Left ventricle myocardium inferior (tissue), 1 donor: ENCODE results near the gene AMN. TPM values are rescaled to one million over a fixed set of nuclear protein-coding genes. Genes with fewer than 3 reads are reported as not detected.

Source experiments
- DNase-seq: peaks from one replicate; pipeline ENCODE4 v3.0.0-alpha.2; 2020
- H3K27ac ChIP-seq: fragments of 200-600 bp; replicated peaks from 2 replicates; pipeline ENCODE4 v1.8.0; 2021
- H3K27me3 ChIP-seq: fragments of 200-600 bp; 2 replicates; pipeline ENCODE4 v1.8.0; 2021; ENCODE audit warnings: low read depth
- H3K36me3 ChIP-seq: fragments of 200-600 bp; 2 replicates; pipeline ENCODE4 v1.8.0; 2021
- H3K4me1 ChIP-seq: fragments of 200-600 bp; 2 replicates; pipeline ENCODE4 v1.8.0; 2021
- H3K4me3 ChIP-seq: fragments of 200-600 bp; 2 replicates; pipeline ENCODE4 v1.8.0; 2021; ENCODE audit warnings: mild to moderate bottlenecking, moderate library complexity
- H3K9me3 ChIP-seq: fragments of 200-600 bp; replicated peaks from 2 replicates; pipeline ENCODE4 v1.8.0; 2021
- CTCF ChIP-seq: fragments of 200-600 bp; IDR thresholded peaks from 2 replicates; pipeline ENCODE4 v1.8.0; 2021; ENCODE audit warnings: antibody characterized with exemption, mild to moderate bottlenecking, borderline replicate concordance
- intact Hi-C: fragments of 100-400 bp; cut with micrococcal nuclease; formaldehyde crosslinking; loops from one replicate; pipeline ENCODE4 v1.11.0; 2022
- total RNA-seq: library from RNA; stranded (reverse); fragmentation: NEBNext Ultra II Directional; extraction: Animal tissue kit (Norgen Biotek cat#: 25700); gene quantifications from one replicate; pipeline ENCODE4 v1.2.1, GENCODE V29; 2021
- donor health status: DM: no; HTN: yes; CAD: no; lungs with severe emphysema.

The AMN gene
- total RNA-seq, 1 donor from 2014 or later: not detected

- H3K4me1 ChIP-seq: no peaks in the 10 kb centered on the region
- intact Hi-C loops: no loop called here
- TF ChIP-seq CTCF: no peak
These were observed 14.3 kb upstream of the AMN start for GRCh38 chr14:102907980-102908730.

GRCh38 chr14:102908766-102909455 lies 13.6 kb upstream of the AMN start:
- H3K4me3 ChIP-seq: no peak overlapping the region
- peaks cover 23% of the 10 kb centered on the region for H3K36me3 ChIP-seq
- H3K4me1 ChIP-seq: no peaks in the 10 kb centered on the region
- intact Hi-C loops: no loop called here
- no peak for TF ChIP-seq CTCF
- no peak for DNase-seq
- no peaks in the 10 kb centered on the region for H3K9me3 ChIP-seq
- no peak overlapping the region for H3K27ac ChIP-seq
- no peaks in the 10 kb centered on the region for H3K27me3 ChIP-seq

More at GRCh38 chr14:102907980-102908730, 14.3 kb upstream of the AMN start:
- DNase-seq: no peak
- H3K36me3 ChIP-seq: peaks cover 30% of the 10 kb centered on the region
- no peak overlapping the region for H3K4me3 ChIP-seq
- H3K27me3 ChIP-seq: no peaks in the 10 kb centered on the region
- H3K27ac ChIP-seq: no peak overlapping the region
- H3K9me3 ChIP-seq: no peaks in the 10 kb centered on the region

GRCh38 chr14:102909462-102909861 lies 13.0 kb upstream of the AMN start:
- Histone ChIP-seq H3K27ac (no peak overlapping the region), H3K27me3 (no peaks in the 10 kb centered on the region), H3K4me3 (no peak overlapping the region), H3K4me1 (no peaks in the 10 kb centered on the region), H3K9me3 (no peaks in the 10 kb centered on the region), H3K36me3 (peaks cover 23% of the 10 kb centered on the region)
- intact Hi-C loops: no loop called here
- no peak for TF ChIP-seq CTCF
- no peak for DNase-seq

GRCh38 chr14:102909911-102910310 lies 12.6 kb upstream of the AMN start:
- no peak for DNase-seq
- intact Hi-C loops: no loop called here
- H3K9me3 ChIP-seq: no peaks in the 10 kb centered on the region

GRCh38 chr14:102910442-102910841 lies 12.0 kb upstream of the AMN start:
- Histone ChIP-seq H3K27me3 (no peaks in the 10 kb centered on the region), H3K9me3 (no peaks in the 10 kb centered on the region), H3K4me1 (no peaks in the 10 kb centered on the region), H3K4me3 (no peak overlapping the region), H3K27ac (no peak overlapping the region), H3K36me3 (peaks cover 16% of the 10 kb centered on the region)
- intact Hi-C loops: no loop called here
- no peak for DNase-seq
- TF ChIP-seq CTCF: no peak

More at GRCh38 chr14:102909911-102910310, 12.6 kb upstream of the AMN start:
- TF ChIP-seq CTCF: no peak
- no peaks in the 10 kb centered on the region for H3K4me1 ChIP-seq
- H3K36me3 ChIP-seq: peaks cover 22% of the 10 kb centered on the region
- no peaks in the 10 kb centered on the region for H3K27me3 ChIP-seq
- H3K4me3 ChIP-seq: no peak overlapping the region
- no peak overlapping the region for H3K27ac ChIP-seq
